Astrocyte of the spinal cord (primary cell): ENCODE results near the gene USP8.
A peak's percentile ranks its signal among the peaks of the same experiment; 100 is the strongest.

ENCODE experiments used
- DNase-seq: peaks from one replicate; pipeline ENCODE4 v3.0.0; 2011; ENCODE audit warnings: low read depth, low spot score
- H3K4me3 ChIP-seq: 2 replicates; pipeline ENCODE4 v1.5.1; 2011; ENCODE audit warnings: low read depth, mild to moderate bottlenecking, low read length, moderate library complexity
- CTCF ChIP-seq: IDR thresholded peaks from 2 replicates; pipeline ENCODE4 v1.5.1; 2012; ENCODE audit warnings: low read depth, mild to moderate bottlenecking, low read length, inconsistent platforms
- in situ Hi-C: cut with HindIII; loops from 2 replicates; pipeline ENCODE4 v1.10.0; 2017; ENCODE audit warnings: low sequenced_read_pairs

The USP8 gene

GRCh38 chr15:50440932-50441331, 16.7 kb downstream of the USP8 start:
- in situ Hi-C loops = no loop called here
- no peak for DNase-seq
- no peak for TF ChIP-seq CTCF
- no peak overlapping the region for H3K4me3 ChIP-seq

DNA sequence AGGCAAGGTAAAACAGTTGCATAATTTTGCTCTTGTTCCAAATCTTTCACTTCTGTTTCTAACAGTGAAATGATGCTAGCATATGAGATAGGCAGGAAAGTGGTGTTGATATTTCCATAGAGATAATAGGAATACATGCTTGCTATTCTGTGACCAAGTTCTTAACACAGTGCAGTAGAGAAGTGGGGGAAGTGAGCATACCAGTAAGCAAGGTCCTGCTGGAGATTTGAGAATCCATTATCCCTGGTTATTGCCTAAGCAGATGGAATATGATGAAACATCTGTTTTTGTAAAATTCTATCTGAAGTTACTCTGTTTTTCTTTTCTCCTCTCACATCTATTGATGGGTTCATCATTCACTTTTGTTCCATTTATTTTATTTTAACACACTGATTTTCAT, 28.7 kb downstream of the USP8 start:
- DNase-seq = no peak
- in situ Hi-C loops = no loop called here

DNA sequence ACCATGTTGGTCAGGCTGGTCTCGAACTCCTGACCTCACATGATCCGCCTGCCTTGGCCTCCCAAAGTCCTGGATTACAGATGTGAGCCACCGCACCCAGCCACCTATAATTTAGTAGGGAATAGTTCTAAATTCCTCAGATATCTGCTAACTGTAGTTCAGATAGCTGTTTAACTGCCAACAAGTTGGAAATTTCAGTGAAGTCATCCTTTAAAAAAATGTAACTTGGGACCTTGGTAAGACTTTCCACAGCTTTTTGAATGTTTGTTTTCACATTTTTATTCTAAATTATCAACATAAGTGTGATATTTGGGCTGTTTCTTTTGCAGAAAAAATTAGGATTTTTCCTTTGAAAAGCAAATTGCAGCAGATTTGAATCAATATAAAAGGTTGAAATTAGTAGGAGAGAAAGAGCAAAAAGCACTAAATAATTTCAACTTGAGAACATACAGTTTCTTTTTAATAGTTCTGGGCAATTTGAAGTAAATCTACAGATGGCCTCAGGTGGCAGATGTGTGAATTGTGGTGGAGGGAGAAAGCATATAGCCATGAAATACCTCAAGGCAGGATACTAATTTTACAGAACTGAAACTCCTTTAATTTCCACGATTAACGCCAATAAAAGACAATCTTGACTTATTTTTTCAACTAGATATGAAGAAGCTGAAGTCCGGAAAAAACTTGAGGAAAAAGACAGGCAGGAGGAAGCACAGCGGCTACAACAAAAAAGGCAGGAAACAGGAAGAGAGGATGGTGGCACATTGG, 34.3 kb downstream of the USP8 start:
- no peak overlapping the region for H3K4me3 ChIP-seq
- in situ Hi-C loops = no loop called here
- DNase-seq = no peak
- TF ChIP-seq CTCF = no peak

More for the DNA sequence above, 28.7 kb downstream of the USP8 start:
- H3K4me3 ChIP-seq = no peak overlapping the region
- no peak for TF ChIP-seq CTCF

DNA sequence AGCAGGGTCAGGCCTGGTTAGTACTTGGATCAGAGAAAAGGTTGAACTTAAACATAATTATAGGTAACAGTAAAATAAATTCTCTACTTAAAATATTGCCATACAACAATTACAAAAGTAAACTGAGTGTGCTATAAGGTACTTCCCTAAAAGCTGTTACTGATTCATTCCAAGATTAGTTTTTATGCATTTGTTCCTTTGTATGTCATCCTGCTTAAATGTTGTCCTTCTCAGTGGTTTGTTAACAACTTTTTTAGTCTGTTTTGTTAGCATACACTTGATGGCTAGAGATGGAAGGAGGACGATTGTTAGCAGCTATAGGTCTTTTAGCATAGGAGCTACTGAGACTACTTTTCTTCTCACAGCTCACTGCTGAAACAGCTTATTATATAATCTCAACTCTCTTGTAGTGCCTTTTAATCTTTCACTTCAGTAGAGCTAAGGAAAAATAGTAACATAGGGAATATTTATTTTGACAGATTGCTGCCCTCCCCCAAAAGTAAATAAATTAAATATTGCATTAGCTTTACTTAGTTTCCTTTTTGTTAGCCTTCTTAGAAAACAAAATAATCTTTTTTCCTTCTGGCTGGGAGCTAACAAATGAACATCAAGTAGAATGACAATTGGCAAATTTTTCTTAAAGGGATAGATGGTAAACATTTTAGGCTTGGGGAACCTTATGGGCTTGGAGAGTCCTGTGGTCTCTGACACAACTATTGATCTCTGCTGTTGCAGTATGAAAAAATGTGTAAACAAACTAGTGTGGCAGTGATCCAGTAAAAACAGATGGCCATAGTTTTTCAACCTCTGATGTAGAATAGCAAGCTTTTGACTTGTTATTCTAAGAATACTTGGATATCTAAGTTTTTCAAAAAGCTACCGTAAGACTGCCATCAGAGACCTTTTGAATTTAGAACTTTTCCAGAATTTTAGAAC, 39.5 kb downstream of the USP8 start:
- TF ChIP-seq CTCF = no peak
- in situ Hi-C loops = no loop called here
- H3K4me3 ChIP-seq = no peak overlapping the region
- DNase-seq = peak; percentile 21

DNA sequence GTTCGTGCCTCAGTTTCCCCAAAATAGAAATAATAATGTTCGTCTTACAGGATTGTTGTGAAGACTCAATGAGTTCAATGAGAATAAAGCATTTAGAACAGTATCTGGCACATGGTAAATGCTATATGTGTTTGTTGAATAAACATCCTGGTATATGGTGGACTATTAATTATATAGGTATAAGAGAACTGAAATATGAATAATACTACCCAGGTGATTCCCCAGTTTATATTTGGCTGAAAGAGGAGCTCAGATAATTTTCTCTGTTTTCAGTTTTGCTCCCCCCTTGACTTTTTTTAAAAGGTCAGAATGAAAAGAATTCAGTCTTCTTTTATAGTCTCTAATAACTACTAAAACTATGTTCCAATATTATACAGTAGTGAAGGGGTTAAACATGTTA, 46.9 kb downstream of the USP8 start:
- TF ChIP-seq CTCF = no peak
- in situ Hi-C loops = no loop called here
- no peak overlapping the region for H3K4me3 ChIP-seq
- DNase-seq = no peak

DNA sequence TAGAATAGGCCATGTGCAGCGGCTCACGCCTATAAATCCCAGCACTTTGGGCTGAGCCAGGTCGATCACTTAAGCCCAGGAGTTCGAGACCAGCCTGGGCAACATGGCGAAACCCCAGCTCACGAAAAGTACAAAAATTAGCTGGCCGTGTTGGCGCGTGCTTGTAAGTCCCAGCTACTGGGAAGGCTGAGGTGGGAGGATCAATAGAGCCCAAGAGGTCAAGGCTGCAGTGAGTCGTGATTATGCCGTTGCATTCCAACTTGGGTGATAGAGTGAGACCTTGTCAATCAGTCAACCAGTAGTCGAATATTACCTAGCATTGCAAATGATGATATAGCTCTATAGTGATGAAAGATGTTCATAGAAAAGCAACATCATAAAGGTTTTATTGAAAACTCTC, 51.9 kb downstream of the USP8 start:
- DNase-seq = no peak
- in situ Hi-C loops = no loop called here
- H3K4me3 ChIP-seq = no peak overlapping the region
- TF ChIP-seq CTCF = no peak
